ENCODE results near the gene UGT1A9.

DNA sequence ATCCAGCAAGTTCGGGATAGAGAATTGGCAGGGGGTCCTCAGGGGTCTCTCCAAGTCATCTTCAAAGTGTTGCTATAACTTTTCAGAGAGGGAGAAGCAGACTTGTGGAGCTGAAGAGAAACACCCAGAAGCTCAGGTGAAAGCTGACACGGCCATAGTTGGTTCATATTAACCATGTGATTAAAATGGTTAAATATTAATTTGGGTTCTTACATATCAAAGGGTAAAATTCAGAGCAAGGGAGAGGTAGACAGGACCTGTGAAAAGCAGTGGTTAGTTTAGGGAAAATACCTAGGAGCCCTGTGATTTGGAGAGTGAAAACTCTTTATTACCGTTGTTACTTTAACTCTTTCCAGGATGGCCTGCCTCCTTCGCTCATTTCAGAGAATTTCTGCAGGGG is 20.9 kb downstream of the UGT1A9 start, which contains the start of gene UGT1A6:
- TF ChIP-seq POLR2A (IDR thresholded peaks at IDR 0.05; ENCODE audit: extremely low read depth, insufficient read length), result no peak
- TF ChIP-seq, protein P1, sequence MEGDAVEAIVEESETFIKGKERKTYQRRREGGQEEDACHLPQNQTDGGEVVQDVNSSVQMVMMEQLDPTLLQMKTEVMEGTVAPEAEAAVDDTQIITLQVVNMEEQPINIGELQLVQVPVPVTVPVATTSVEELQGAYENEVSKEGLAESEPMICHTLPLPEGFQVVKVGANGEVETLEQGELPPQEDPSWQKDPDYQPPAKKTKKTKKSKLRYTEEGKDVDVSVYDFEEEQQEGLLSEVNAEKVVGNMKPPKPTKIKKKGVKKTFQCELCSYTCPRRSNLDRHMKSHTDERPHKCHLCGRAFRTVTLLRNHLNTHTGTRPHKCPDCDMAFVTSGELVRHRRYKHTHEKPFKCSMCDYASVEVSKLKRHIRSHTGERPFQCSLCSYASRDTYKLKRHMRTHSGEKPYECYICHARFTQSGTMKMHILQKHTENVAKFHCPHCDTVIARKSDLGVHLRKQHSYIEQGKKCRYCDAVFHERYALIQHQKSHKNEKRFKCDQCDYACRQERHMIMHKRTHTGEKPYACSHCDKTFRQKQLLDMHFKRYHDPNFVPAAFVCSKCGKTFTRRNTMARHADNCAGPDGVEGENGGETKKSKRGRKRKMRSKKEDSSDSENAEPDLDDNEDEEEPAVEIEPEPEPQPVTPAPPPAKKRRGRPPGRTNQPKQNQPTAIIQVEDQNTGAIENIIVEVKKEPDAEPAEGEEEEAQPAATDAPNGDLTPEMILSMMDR (IDR thresholded peaks at IDR 0.05; ENCODE audit: low read depth, low read length), result no peak
- TF ChIP-seq, protein P2, sequence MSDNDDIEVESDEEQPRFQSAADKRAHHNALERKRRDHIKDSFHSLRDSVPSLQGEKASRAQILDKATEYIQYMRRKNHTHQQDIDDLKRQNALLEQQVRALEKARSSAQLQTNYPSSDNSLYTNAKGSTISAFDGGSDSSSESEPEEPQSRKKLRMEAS (IDR thresholded peaks at IDR 0.05; ENCODE audit: low read depth, low read length), result no peak
